ENCODE data around the gene ELFN2.

- TF ChIP-seq CTCF (IDR thresholded peaks at IDR 0.05) (no peak), POLR2A (IDR thresholded peaks at IDR 0.05) (no peak)
Observed at GRCh38 chr22:37393746-37394145, 33.5 kb downstream of the ELFN2 start.

All from right lobe of liver (tissue), 4 donors.